ENCODE data around the gene FCHSD2.

DNA sequence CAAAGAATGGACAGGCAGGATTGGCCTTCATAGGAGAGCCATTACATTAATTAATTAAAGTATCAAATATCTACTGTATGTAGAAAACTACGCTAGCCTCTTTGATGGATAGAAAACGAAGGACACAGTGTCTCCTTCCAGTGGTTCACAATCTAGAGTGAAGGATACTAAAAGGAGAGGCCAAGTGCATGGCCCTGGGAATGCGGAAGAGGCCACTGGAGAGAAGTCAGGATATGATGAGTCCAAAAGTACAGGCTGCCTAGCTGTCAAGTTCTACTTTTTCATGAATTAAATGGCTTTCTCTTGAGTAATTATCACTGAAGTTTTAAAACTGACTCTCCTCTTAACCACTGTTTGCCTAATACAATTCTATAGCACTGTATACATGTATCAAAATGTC lies 286.1 kb downstream of the FCHSD2 start:
- TF ChIP-seq, protein P1, sequence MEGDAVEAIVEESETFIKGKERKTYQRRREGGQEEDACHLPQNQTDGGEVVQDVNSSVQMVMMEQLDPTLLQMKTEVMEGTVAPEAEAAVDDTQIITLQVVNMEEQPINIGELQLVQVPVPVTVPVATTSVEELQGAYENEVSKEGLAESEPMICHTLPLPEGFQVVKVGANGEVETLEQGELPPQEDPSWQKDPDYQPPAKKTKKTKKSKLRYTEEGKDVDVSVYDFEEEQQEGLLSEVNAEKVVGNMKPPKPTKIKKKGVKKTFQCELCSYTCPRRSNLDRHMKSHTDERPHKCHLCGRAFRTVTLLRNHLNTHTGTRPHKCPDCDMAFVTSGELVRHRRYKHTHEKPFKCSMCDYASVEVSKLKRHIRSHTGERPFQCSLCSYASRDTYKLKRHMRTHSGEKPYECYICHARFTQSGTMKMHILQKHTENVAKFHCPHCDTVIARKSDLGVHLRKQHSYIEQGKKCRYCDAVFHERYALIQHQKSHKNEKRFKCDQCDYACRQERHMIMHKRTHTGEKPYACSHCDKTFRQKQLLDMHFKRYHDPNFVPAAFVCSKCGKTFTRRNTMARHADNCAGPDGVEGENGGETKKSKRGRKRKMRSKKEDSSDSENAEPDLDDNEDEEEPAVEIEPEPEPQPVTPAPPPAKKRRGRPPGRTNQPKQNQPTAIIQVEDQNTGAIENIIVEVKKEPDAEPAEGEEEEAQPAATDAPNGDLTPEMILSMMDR (IDR thresholded peaks at IDR 0.05) = no peak
- no peak for TF ChIP-seq POLR2A (IDR thresholded peaks at IDR 0.05)

Data from suprapubic skin (tissue), 3 donors.